Activated T-cell treated with anti-CD3 and anti-CD28 coated beads, Interleukin-2, amount 50 U/mL, for 24 hours (primary cell): ENCODE measurements around the gene TBC1D3B.
A peak's percentile ranks its signal among the peaks of the same experiment; 100 is the strongest.

Experiments
- DNase-seq: peaks from one replicate; pipeline ENCODE4 v3.0.0-alpha.2; 2020
- H3K27ac Mint-ChIP-seq: 2 replicates; pipeline ENCODE4 v1.8.0; 2020; ENCODE audit warnings: mild to moderate bottlenecking, mixed read lengths
- H3K27me3 Mint-ChIP-seq: 2 replicates; pipeline ENCODE4 v1.8.0; 2020; ENCODE audit warnings: mixed read lengths
- H3K36me3 Mint-ChIP-seq: 2 replicates; pipeline ENCODE4 v1.8.0; 2020; ENCODE audit warnings: low read depth, mixed read lengths
- H3K4me1 Mint-ChIP-seq: 2 replicates; pipeline ENCODE4 v1.8.0; 2020; ENCODE audit warnings: low read depth, mixed read lengths
- H3K4me3 Mint-ChIP-seq: 2 replicates; pipeline ENCODE4 v1.8.0; 2020; ENCODE audit warnings: mild to moderate bottlenecking, moderate library complexity, mixed read lengths
- H3K9me3 Mint-ChIP-seq: 2 replicates; pipeline ENCODE4 v1.8.0; 2020; ENCODE audit warnings: mixed read lengths

The TBC1D3B gene

GRCh38 chr17:36153895-36154610, 22.4 kb downstream of the TBC1D3B start:
- Mint-ChIP-seq H3K4me3 (no peak overlapping the region), H3K27me3 (peaks cover 47% of the 10 kb centered on the region), H3K36me3 (no peaks in the 10 kb centered on the region), H3K4me1 (peaks cover 14% of the 10 kb centered on the region), H3K27ac (no peak overlapping the region), H3K9me3 (no peaks in the 10 kb centered on the region)
- DNase-seq = no peak

GRCh38 chr17:36152639-36153120, 23.8 kb downstream of the TBC1D3B start:
- no peak overlapping the region for H3K4me3 Mint-ChIP-seq
- peaks cover 21% of the 10 kb centered on the region for H3K4me1 Mint-ChIP-seq
- peaks cover 47% of the 10 kb centered on the region for H3K27me3 Mint-ChIP-seq
- no peaks in the 10 kb centered on the region for H3K9me3 Mint-ChIP-seq
- no peak for DNase-seq
- no peaks in the 10 kb centered on the region for H3K36me3 Mint-ChIP-seq
- H3K27ac Mint-ChIP-seq = no peak overlapping the region

GRCh38 chr17:36151891-36152638, 24.4 kb downstream of the TBC1D3B start:
- H3K27me3 Mint-ChIP-seq = peaks cover 47% of the 10 kb centered on the region

GRCh38 chr17:36149296-36149820, 27.1 kb downstream of the TBC1D3B start:
- Mint-ChIP-seq H3K9me3 (no peaks in the 10 kb centered on the region), H3K27me3 (peaks cover 41% of the 10 kb centered on the region), H3K27ac (no peak overlapping the region), H3K4me3 (no peak overlapping the region), H3K4me1 (peaks cover 28% of the 10 kb centered on the region), H3K36me3 (no peaks in the 10 kb centered on the region)
- no peak for DNase-seq

More at GRCh38 chr17:36151891-36152638, 24.4 kb downstream of the TBC1D3B start:
- Mint-ChIP-seq H3K4me1 (peaks cover 21% of the 10 kb centered on the region), H3K4me3 (no peak overlapping the region), H3K9me3 (no peaks in the 10 kb centered on the region), H3K36me3 (no peaks in the 10 kb centered on the region), H3K27ac (no peak overlapping the region)
- DNase-seq = no peak

GRCh38 chr17:36148559-36149295, 27.7 kb downstream of the TBC1D3B start:
- no peaks in the 10 kb centered on the region for H3K36me3 Mint-ChIP-seq
- H3K4me3 Mint-ChIP-seq = no peak overlapping the region
- H3K27ac Mint-ChIP-seq = peak overlapping the region; percentile 35
- peaks cover 35% of the 10 kb centered on the region for H3K27me3 Mint-ChIP-seq
- H3K4me1 Mint-ChIP-seq = peaks cover 22% of the 10 kb centered on the region
- DNase-seq = peak; percentile 79
- no peaks in the 10 kb centered on the region for H3K9me3 Mint-ChIP-seq

- peaks cover 19% of the 10 kb centered on the region for H3K4me1 Mint-ChIP-seq
- DNase-seq = no peak
- no peaks in the 10 kb centered on the region for H3K9me3 Mint-ChIP-seq
- no peaks in the 10 kb centered on the region for H3K36me3 Mint-ChIP-seq
- no peak overlapping the region for H3K27ac Mint-ChIP-seq
- no peak overlapping the region for H3K4me3 Mint-ChIP-seq
- H3K27me3 Mint-ChIP-seq = peaks cover 25% of the 10 kb centered on the region
Measured at GRCh38 chr17:36147601-36148000, 28.8 kb downstream of the TBC1D3B start.

GRCh38 chr17:36144981-36145729, 31.3 kb downstream of the TBC1D3B start:
- Mint-ChIP-seq H3K9me3 (no peaks in the 10 kb centered on the region), H3K36me3 (no peaks in the 10 kb centered on the region), H3K4me1 (peaks cover 19% of the 10 kb centered on the region), H3K27me3 (peaks cover 11% of the 10 kb centered on the region), H3K4me3 (no peak overlapping the region), H3K27ac (no peak overlapping the region)
- DNase-seq = no peak

GRCh38 chr17:36144014-36144413, 32.4 kb downstream of the TBC1D3B start:
- Mint-ChIP-seq H3K27ac (no peak overlapping the region), H3K4me3 (no peak overlapping the region)
- DNase-seq = no peak

GRCh38 chr17:36142806-36143205, 33.6 kb downstream of the TBC1D3B start:
- Mint-ChIP-seq H3K27ac (no peak overlapping the region), H3K4me3 (no peak overlapping the region), H3K27me3 (no peaks in the 10 kb centered on the region), H3K36me3 (no peaks in the 10 kb centered on the region), H3K4me1 (peaks cover 8% of the 10 kb centered on the region), H3K9me3 (peaks cover 3% of the 10 kb centered on the region)
- DNase-seq = no peak

More at GRCh38 chr17:36144014-36144413, 32.4 kb downstream of the TBC1D3B start:
- H3K27me3 Mint-ChIP-seq = no peaks in the 10 kb centered on the region
- no peaks in the 10 kb centered on the region for H3K36me3 Mint-ChIP-seq
- H3K9me3 Mint-ChIP-seq = no peaks in the 10 kb centered on the region
- H3K4me1 Mint-ChIP-seq = peaks cover 13% of the 10 kb centered on the region

GRCh38 chr17:36142235-36142634, 34.2 kb downstream of the TBC1D3B start:
- no peak for DNase-seq
- H3K4me3 Mint-ChIP-seq = no peak overlapping the region
- no peaks in the 10 kb centered on the region for H3K36me3 Mint-ChIP-seq
- no peaks in the 10 kb centered on the region for H3K27me3 Mint-ChIP-seq
- no peak overlapping the region for H3K27ac Mint-ChIP-seq
- peaks cover 8% of the 10 kb centered on the region for H3K4me1 Mint-ChIP-seq
- peaks cover 3% of the 10 kb centered on the region for H3K9me3 Mint-ChIP-seq

- H3K27me3 Mint-ChIP-seq = peaks cover 29% of the 10 kb centered on the region
- H3K27ac Mint-ChIP-seq = no peak overlapping the region
- no peak overlapping the region for H3K4me3 Mint-ChIP-seq
- peaks cover 3% of the 10 kb centered on the region for H3K9me3 Mint-ChIP-seq
- H3K36me3 Mint-ChIP-seq = no peaks in the 10 kb centered on the region
- H3K4me1 Mint-ChIP-seq = peaks cover 1% of the 10 kb centered on the region
- DNase-seq = no peak
Measured at GRCh38 chr17:36136439-36136838, 40.0 kb downstream of the TBC1D3B start.

GRCh38 chr17:36136036-36136435, 40.4 kb downstream of the TBC1D3B start:
- Mint-ChIP-seq H3K36me3 (no peaks in the 10 kb centered on the region), H3K4me1 (peaks cover 1% of the 10 kb centered on the region), H3K4me3 (no peak overlapping the region), H3K9me3 (peaks cover 3% of the 10 kb centered on the region), H3K27me3 (peaks cover 29% of the 10 kb centered on the region), H3K27ac (no peak overlapping the region)
- no peak for DNase-seq

- H3K27me3 Mint-ChIP-seq = peaks cover 32% of the 10 kb centered on the region
- no peaks in the 10 kb centered on the region for H3K36me3 Mint-ChIP-seq
Measured at GRCh38 chr17:36135465-36135864, 41.0 kb downstream of the TBC1D3B start.

More at GRCh38 chr17:36135465-36135864, 41.0 kb downstream of the TBC1D3B start:
- no peak overlapping the region for H3K27ac Mint-ChIP-seq
- peaks cover 3% of the 10 kb centered on the region for H3K9me3 Mint-ChIP-seq
- H3K4me1 Mint-ChIP-seq = peaks cover 1% of the 10 kb centered on the region
- no peak for DNase-seq
- no peak overlapping the region for H3K4me3 Mint-ChIP-seq
